HTR-8/SVneo (cell line): ENCODE measurements around the gene SRPX2.
"Not testable (repeated sequence)": the region's sequence is repeated elsewhere in the genome, so short reads cannot be mapped to it uniquely, and the experiment has no call there.

Source experiments
- DNase-seq: peaks from one replicate; pipeline ENCODE4 v3.0.0; 2011; ENCODE audit warnings: low spot score, mixed read lengths; ENCODE audit not compliant: insufficient read length
- FAIRE-seq: peaks from 2 replicates; lab custom pipeline; 2011; peaks lifted over from hg19 to GRCh38; lab: Jason Lieb, UNC

Gene SRPX2

GRCh38 chrX:100695991-100696390 lies 52.0 kb downstream of the SRPX2 start:
- no peak for FAIRE-seq
- DNase-seq: no peak

- no peak for FAIRE-seq
- DNase-seq: no peak
Measured at GRCh38 chrX:100696699-100697351, 52.8 kb downstream of the SRPX2 start.

GRCh38 chrX:100698551-100698950 lies 54.6 kb downstream of the SRPX2 start:
- DNase-seq (no peak), FAIRE-seq (no peak)

GRCh38 chrX:100700809-100701208 lies 56.8 kb downstream of the SRPX2 start:
- FAIRE-seq (no peak), DNase-seq (no peak)

- FAIRE-seq: no peak
- DNase-seq: no peak
Measured at GRCh38 chrX:100704581-100705203, 60.7 kb downstream of the SRPX2 start.

- no peak for DNase-seq
- FAIRE-seq: no peak
Measured at GRCh38 chrX:100710816-100711215, 66.8 kb downstream of the SRPX2 start.

- DNase-seq (no peak), FAIRE-seq (no peak)
Measured at GRCh38 chrX:100717363-100717762, 73.4 kb downstream of the SRPX2 start.

- DNase-seq: no peak
- FAIRE-seq: no peak
Measured at GRCh38 chrX:100719139-100719538, 75.1 kb downstream of the SRPX2 start.

GRCh38 chrX:100720301-100720700 lies 76.3 kb downstream of the SRPX2 start:
- FAIRE-seq (no peak), DNase-seq (no peak)

- DNase-seq (no peak), FAIRE-seq (no peak)
Measured at GRCh38 chrX:100721328-100721727, 77.3 kb downstream of the SRPX2 start.

- DNase-seq, FAIRE-seq: not testable (repeated sequence)
Measured at GRCh38 chrX:100724006-100724405, 80.0 kb downstream of the SRPX2 start.
